GM10248 (cell line): ENCODE measurements around the gene CLEC18B.
"Not testable (repeated sequence)": the region's sequence is repeated elsewhere in the genome, so short reads cannot be mapped to it uniquely, and the experiment has no call there.

Experiments
- CTCF ChIA-PET: fragments of 300-600 bp; sonication (Branson Sonifier 250); formaldehyde crosslinking; extraction: SDS; loops from one replicate; lab custom pipeline; 2021; ENCODE audit warnings: antibody characterized with exemption; lab: Yijun Ruan, JAX
- POLR2A ChIA-PET: fragments of 350-650 bp; sonication (Branson Sonifier 250); formaldehyde crosslinking; extraction: SDS; loops from one replicate; lab custom pipeline; 2020; ENCODE audit warnings: antibody characterized with exemption; lab: Yijun Ruan, JAX
- DNase-seq: peaks from one replicate; pipeline ENCODE4 v3.0.0; 2012; ENCODE audit errors: extremely low spot score
- TF ChIP-seq, protein P1 (sequence below): IDR thresholded peaks from 2 replicates; pipeline ENCODE4 v1.5.1; 2012; ENCODE audit warnings: mild to moderate bottlenecking, low read depth; ENCODE audit errors: extremely low read depth, missing control alignments, control extremely low read depth

The CLEC18B gene

GRCh38 chr16:74420612-74421481 is at the start of gene CLEC18B:
Gene CLEC18B (minus strand): TSS chr16:74421478. CDS start chr16:74421270, 208 bp downstream.
- POLR2A ChIA-PET, DNase-seq, CTCF ChIA-PET: not testable (repeated sequence)

DNA sequence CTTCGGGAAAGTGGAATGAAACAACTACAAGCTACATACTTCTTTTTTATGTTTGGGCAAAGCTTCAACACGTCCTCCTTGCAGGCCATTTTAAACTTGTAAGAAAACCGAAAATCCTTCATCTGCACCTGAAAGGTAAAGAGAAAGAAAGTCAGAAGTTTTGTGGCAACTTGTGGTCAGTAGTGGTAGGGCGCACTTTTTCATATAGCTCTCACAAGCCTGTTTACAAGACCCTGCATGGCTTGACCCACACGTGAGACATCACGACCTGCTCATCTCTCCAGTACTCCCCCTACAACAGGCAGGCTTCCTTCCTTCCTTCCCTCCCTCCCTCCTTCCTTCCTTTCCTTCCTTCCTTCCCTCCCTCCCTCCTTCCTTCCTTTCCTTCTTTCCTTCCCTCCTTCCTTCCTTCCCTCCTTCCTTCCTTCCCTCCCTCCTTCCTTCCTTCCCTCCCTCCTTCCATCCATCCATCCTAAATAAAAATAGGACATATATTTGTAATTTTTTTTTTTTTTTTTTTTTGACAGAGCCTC is 48.7 kb upstream of the CLEC18B start:
- CTCF ChIA-PET = interaction anchor here (1.2 to 1.5 kb wide), 2 partner anchors 10 to 13 kb away, joined by 3 read pairs; no protein-coding TSS in a partner anchor

DNA sequence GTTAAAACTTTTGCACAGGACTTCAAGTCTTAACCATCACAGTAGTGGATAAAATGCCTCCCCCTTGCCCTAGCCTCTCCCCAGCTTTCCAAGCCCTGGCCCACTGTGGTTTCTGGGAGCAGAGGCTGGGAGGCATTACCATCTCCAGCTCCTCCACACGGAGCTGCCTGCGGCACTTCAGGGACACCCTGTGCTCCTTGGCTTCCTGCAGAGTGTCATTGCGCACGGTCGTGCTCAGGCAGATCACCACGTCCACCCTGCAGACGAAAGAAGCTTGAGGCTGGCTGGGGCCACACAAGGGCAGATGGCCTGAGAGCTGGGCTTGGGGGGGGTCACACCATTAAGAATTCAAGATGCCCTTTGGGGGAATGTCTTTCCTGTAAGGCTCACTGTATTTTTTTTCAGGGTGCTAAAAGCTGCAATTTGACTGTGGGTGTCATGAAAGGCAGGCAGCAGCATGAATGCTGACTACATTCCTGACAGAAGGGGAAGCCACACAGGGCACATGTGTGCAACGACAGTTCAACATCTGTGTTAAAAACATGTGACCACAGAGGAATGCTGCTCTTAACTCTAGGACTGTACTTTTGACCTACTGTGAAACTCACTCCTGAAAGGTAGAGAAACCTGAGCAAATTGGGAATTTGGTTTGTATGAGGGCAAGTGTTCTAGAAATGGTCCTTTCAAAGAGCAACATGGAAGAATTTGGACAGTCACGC is 47.7 kb upstream of the CLEC18B start:
- DNase-seq = no peak
- ChIA-PET POLR2A (no interaction called here), CTCF (interaction anchor here (1.0 to 1.5 kb wide), 3 partner anchors 11 to 167 kb away, joined by 3 read pairs; no protein-coding TSS in a partner anchor)

More for the DNA sequence above, 48.7 kb upstream of the CLEC18B start:
- POLR2A ChIA-PET = no interaction called here
- DNase-seq = no peak
- TF ChIP-seq, protein P1, sequence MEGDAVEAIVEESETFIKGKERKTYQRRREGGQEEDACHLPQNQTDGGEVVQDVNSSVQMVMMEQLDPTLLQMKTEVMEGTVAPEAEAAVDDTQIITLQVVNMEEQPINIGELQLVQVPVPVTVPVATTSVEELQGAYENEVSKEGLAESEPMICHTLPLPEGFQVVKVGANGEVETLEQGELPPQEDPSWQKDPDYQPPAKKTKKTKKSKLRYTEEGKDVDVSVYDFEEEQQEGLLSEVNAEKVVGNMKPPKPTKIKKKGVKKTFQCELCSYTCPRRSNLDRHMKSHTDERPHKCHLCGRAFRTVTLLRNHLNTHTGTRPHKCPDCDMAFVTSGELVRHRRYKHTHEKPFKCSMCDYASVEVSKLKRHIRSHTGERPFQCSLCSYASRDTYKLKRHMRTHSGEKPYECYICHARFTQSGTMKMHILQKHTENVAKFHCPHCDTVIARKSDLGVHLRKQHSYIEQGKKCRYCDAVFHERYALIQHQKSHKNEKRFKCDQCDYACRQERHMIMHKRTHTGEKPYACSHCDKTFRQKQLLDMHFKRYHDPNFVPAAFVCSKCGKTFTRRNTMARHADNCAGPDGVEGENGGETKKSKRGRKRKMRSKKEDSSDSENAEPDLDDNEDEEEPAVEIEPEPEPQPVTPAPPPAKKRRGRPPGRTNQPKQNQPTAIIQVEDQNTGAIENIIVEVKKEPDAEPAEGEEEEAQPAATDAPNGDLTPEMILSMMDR = no peak

DNA sequence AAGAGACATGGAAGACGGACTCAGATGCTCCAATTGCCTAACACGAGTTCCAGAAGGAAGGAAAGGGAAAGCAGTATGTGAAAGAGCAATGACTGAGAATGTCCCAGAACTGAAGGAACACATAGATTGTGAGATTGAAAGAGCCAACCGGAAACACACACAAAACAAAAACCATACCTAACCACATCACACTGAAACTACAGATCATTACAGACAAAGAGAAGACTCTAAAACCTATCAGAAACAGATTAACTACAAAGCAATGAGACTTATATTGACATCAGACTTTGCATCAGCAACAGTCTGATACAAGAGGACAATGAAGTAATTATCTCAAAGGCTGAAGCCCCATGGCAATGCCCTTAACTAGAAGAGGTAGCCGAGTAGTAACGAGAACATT is 45.6 kb upstream of the CLEC18B start:
- POLR2A ChIA-PET = no interaction called here
- TF ChIP-seq, protein P1 = no peak
- DNase-seq = no peak
- CTCF ChIA-PET = interaction anchor here (1.3 to 1.5 kb wide), 2 partner anchors 18 to 41 kb away, joined by 3 read pairs; no protein-coding TSS in a partner anchor

More for the DNA sequence above, 47.7 kb upstream of the CLEC18B start:
- TF ChIP-seq, protein P1 = no peak

DNA sequence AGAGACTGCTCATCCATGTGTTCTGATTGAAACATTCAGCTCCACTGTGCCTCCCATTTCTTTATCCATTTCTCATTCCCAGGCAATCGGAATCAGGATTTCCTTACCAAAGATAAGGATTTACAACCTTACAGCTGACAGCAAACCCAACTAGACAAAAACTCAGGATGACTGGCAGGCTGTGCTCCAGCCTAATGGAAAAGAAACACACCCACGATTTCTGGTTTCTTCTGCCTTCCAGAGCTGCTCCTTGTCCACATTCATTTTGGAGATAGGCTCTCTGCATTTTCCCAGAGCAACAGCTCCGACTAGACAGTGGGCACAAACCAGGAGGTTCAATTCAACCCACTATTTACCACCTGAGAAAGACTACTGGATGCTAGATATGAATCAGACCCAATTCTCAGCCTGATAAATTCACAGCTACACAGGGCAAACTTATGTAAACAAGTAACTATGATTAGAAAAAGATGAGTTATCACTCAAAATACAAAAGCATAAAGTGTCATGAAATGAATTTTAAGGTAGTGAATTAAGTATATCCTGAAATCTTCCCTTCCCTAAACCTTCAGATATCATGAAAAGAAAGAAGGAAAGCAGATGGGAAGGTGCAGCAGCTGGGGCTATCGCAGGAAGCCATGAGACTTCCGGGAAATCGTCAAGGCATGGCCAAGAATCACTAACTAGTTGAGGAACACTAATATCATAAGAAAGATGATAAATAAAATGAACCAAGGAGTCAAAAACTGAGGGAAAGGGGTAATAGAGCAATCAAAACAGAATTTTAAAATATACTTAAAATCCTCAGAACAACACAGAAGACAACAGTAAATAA is 44.8 kb upstream of the CLEC18B start:
- no peak for DNase-seq
- ChIA-PET POLR2A (interaction anchor here (1.0 kb wide), 1 partner anchor 159 kb away, joined by 4 read pairs; no protein-coding TSS in a partner anchor), CTCF (interaction anchor here (1.3 to 1.5 kb wide), 2 partner anchors 17 to 42 kb away, joined by 3 read pairs; no protein-coding TSS in a partner anchor)
- TF ChIP-seq, protein P1 = no peak

- DNase-seq = no peak
- TF ChIP-seq, protein P1 = no peak
- POLR2A ChIA-PET = interaction anchor here (1.0 kb wide), 1 partner anchor 160 kb away, joined by 4 read pairs; no protein-coding TSS in a partner anchor
- CTCF ChIA-PET = interaction anchor here (1.5 kb wide), 1 partner anchor 17 kb away, joined by 3 read pairs; no protein-coding TSS in a partner anchor
Measured at GRCh38 chr16:74465281-74465680, 44.0 kb upstream of the CLEC18B start.
